OCI-LY3 (cell line): ENCODE results near the gene RLN2.
A peak's percentile ranks its signal among the peaks of the same experiment; 100 is the strongest.

Experiments
- H2AFZ ChIP-seq: fragments of 200-600, 300-600 bp; shearing (Covaris generic); 2 replicates; pipeline ENCODE4 v1.6.0; 2014; ENCODE audit warnings: antibody characterized with exemption, low read depth, low read length
- H3K27ac ChIP-seq: fragments of 200-600, 300-600 bp; sonication (generic); 2 replicates; pipeline ENCODE4 v1.5.1; 2014; ENCODE audit warnings: mild to moderate bottlenecking, low read length, moderate library complexity, mixed read lengths
- H3K27me3 ChIP-seq: fragments of 200-600, 300-600 bp; sonication (generic); 2 replicates; pipeline ENCODE4 v1.6.1; 2014; ENCODE audit warnings: low read depth, low read length, mixed read lengths
- H3K36me3 ChIP-seq: fragments of 200-600, 300-600 bp; sonication (generic); replicated peaks from 2 replicates; pipeline ENCODE3; 2014; ENCODE audit warnings: low read depth, low read length, mixed read lengths
- H3K4me1 ChIP-seq: fragments of 300-600, 200-600 bp; sonication (generic); 2 replicates; pipeline ENCODE4 v1.6.1; 2014; ENCODE audit warnings: low read length, mixed read lengths
- H3K4me2 ChIP-seq: fragments of 200-600, 300-600 bp; sonication (generic); 2 replicates; pipeline ENCODE4 v1.6.1; 2014; ENCODE audit warnings: low read length, mixed read lengths
- H3K4me3 ChIP-seq: fragments of 300-600, 200-600 bp; sonication (generic); 2 replicates; pipeline ENCODE4 v1.5.1; 2014; ENCODE audit warnings: antibody characterized with exemption, mild to moderate bottlenecking, low read length, moderate library complexity
- H3K79me2 ChIP-seq: fragments of 300-600, 200-600 bp; shearing (Covaris generic); 2 replicates; pipeline ENCODE4 v1.6.1; 2014; ENCODE audit warnings: mild to moderate bottlenecking, low read length, mixed read lengths
- H3K9ac ChIP-seq: fragments of 300-600, 200-600 bp; shearing (Covaris generic); 2 replicates; pipeline ENCODE4 v1.6.0; 2014; ENCODE audit warnings: mild to moderate bottlenecking, low read length, moderate library complexity
- H3K9me3 ChIP-seq: fragments of 200-600, 300-600 bp; shearing (Covaris generic); 2 replicates; pipeline ENCODE4 v1.6.1; 2014; ENCODE audit warnings: low read length, mixed read lengths; ENCODE audit not compliant: insufficient read depth
- H4K20me1 ChIP-seq: fragments of 200-600, 300-600 bp; sonication (generic); 2 replicates; pipeline ENCODE4 v1.6.1; 2016; ENCODE audit warnings: low read length, mixed read lengths; ENCODE audit not compliant: insufficient read depth
- EZH2phosphoT487 ChIP-seq: fragments of 200-600 bp; shearing (Covaris generic); IDR thresholded peaks from 2 replicates; pipeline ENCODE4 v1.6.1; 2018; ENCODE audit warnings: antibody characterized with exemption, mixed run types, low read depth
- TF ChIP-seq, protein P1 (sequence below): fragments of 200-600, 300-600 bp; sonication (generic); IDR thresholded peaks from 2 replicates; pipeline ENCODE4 v1.5.1; 2014; ENCODE audit warnings: antibody characterized with exemption, low read length, low read depth

The RLN2 gene

DNA sequence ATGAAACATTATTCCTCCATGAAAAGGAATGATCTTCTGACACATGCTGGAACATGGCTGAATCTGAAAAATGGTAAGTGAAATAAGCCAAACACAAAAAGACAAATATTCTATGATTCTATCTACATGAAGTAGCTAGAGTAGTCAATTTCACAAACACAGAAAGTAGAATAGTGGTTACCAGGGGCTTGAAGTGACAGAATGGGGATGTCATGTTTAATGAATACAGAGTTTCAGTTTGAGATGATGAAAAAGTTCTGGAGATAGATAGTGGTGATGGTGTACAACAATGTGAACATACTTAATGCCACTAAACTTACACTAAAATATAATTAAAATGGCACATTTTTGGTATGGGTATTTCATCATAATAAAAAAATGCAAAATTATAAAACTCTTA lies 18.3 kb downstream of the RLN2 start:
- Histone ChIP-seq H3K9me3 (no peaks in the 10 kb centered on the region), H3K79me2 (no peaks in the 10 kb centered on the region), H3K27ac (no peak overlapping the region), H3K4me1 (no peaks in the 10 kb centered on the region), H3K4me3 (no peak overlapping the region), H3K36me3 (no peaks in the 10 kb centered on the region), H2AFZ (no peak overlapping the region), H3K9ac (no peak overlapping the region), H3K27me3 (no peaks in the 10 kb centered on the region), H3K4me2 (no peak overlapping the region), H4K20me1 (no peaks in the 10 kb centered on the region)
- TF ChIP-seq, protein P1, sequence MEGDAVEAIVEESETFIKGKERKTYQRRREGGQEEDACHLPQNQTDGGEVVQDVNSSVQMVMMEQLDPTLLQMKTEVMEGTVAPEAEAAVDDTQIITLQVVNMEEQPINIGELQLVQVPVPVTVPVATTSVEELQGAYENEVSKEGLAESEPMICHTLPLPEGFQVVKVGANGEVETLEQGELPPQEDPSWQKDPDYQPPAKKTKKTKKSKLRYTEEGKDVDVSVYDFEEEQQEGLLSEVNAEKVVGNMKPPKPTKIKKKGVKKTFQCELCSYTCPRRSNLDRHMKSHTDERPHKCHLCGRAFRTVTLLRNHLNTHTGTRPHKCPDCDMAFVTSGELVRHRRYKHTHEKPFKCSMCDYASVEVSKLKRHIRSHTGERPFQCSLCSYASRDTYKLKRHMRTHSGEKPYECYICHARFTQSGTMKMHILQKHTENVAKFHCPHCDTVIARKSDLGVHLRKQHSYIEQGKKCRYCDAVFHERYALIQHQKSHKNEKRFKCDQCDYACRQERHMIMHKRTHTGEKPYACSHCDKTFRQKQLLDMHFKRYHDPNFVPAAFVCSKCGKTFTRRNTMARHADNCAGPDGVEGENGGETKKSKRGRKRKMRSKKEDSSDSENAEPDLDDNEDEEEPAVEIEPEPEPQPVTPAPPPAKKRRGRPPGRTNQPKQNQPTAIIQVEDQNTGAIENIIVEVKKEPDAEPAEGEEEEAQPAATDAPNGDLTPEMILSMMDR: no peak
- TF ChIP-seq EZH2phosphoT487: no peak

DNA sequence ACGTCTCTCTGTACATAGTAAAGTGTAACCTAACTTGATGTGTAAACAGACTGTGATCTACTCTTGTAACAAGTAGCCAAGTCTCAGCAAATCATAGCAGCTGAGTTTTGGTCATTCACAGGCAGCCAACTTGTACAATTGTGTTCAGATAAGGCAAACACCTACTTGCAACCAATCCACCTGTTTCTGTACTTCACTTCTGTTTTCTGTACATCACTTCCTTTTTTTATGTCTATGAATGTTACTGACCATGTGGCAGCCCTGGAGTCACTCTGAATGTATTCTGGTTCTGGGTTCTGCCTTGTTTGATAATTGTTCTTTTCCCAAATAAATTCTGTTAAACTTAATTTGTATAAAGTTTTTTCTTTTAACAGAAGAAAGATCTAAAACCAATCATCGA lies 26.0 kb downstream of the RLN2 start:
- Histone ChIP-seq H3K9me3 (no peaks in the 10 kb centered on the region), H4K20me1 (no peaks in the 10 kb centered on the region), H3K27me3 (no peaks in the 10 kb centered on the region), H3K4me1 (peaks cover 10% of the 10 kb centered on the region), H3K9ac (no peak overlapping the region), H3K4me2 (peak overlapping the region; percentile 34; the same call in 1 of the 2 replicates), H3K27ac (no peak overlapping the region), H3K79me2 (no peaks in the 10 kb centered on the region), H2AFZ (peak overlapping the region; percentile 72; the same call in 1 of the 2 replicates), H3K36me3 (no peaks in the 10 kb centered on the region), H3K4me3 (no peak overlapping the region)
- TF ChIP-seq, protein P1: no peak
- TF ChIP-seq EZH2phosphoT487: no peak

DNA sequence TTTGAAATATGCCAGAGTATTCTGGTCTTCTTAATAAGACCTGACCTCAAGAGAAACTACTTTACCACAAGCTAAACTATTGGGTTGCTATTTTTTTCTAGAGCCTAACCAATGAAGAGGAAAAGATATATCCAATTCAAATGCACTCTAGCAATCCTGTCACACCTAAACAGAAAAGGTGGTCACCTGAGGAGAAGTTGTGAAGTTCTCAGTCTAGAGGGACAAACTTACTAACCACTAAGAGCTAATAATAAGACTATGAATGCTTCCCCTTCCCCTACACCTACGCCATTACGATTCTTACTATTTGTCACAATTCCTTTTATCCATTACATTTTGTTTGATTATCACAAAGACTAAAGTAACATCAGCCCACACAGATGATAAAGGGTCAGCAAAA lies 29.7 kb downstream of the RLN2 start:
- no peak overlapping the region for H3K4me3 ChIP-seq
- no peaks in the 10 kb centered on the region for H3K36me3 ChIP-seq
- H4K20me1 ChIP-seq: no peaks in the 10 kb centered on the region
- no peak for TF ChIP-seq EZH2phosphoT487
- TF ChIP-seq, protein P1: no peak
- H3K4me2 ChIP-seq: no peak overlapping the region
- no peak overlapping the region for H3K9ac ChIP-seq
- peaks cover 10% of the 10 kb centered on the region for H3K4me1 ChIP-seq
- no peaks in the 10 kb centered on the region for H3K9me3 ChIP-seq
- H3K79me2 ChIP-seq: no peaks in the 10 kb centered on the region
- no peaks in the 10 kb centered on the region for H3K27me3 ChIP-seq
- H3K27ac ChIP-seq: no peak overlapping the region
- no peak overlapping the region for H2AFZ ChIP-seq

DNA sequence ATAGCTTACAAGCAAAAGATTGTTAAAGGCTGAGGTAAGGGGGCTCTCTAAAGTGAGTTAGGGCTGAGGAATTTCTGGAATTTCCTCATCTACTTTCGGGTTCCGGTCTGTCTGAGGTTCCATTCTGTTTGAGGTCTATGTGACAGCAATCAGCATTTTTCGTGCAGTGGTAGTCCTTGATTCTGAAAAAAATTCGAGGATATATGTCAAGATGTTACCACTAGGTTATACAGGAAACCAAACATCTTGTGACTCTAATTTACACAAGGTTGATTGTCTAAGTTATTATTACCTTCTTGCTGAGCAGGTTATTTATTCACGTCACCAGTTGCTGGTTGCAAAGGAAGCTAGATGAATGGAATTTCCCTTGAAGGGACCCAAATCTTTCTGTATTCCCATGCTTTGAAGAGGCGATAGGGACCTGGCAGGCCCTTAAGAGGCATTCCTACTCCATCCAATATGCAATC lies 35.2 kb downstream of the RLN2 start:
- TF ChIP-seq EZH2phosphoT487: no peak
- TF ChIP-seq, protein P1: no peak
- H4K20me1 ChIP-seq: no peaks in the 10 kb centered on the region
- no peaks in the 10 kb centered on the region for H3K27me3 ChIP-seq
- no peaks in the 10 kb centered on the region for H3K79me2 ChIP-seq
- no peaks in the 10 kb centered on the region for H3K4me1 ChIP-seq
- no peak overlapping the region for H3K4me3 ChIP-seq
- no peaks in the 10 kb centered on the region for H3K36me3 ChIP-seq
- no peak overlapping the region for H3K9ac ChIP-seq
- no peak overlapping the region for H3K4me2 ChIP-seq
- no peak overlapping the region for H2AFZ ChIP-seq
- no peaks in the 10 kb centered on the region for H3K9me3 ChIP-seq
- H3K27ac ChIP-seq: no peak overlapping the region
